H9 (cell line): ENCODE data around the gene CHST14. TPM values are rescaled to one million over a fixed set of nuclear protein-coding genes. Genes with fewer than 3 reads are reported as not detected.
A peak's percentile ranks its signal among the peaks of the same experiment; 100 is the strongest.

Experiments used
- DNase-seq: peaks from one replicate; pipeline ENCODE4 v3.0.0-alpha.2; 2017
- H2AFZ ChIP-seq: one replicate; pipeline ENCODE4 v1.6.1; 2013; ENCODE audit warnings: mild to moderate bottlenecking, low read length, control low read depth, moderate library complexity
- H2AK5ac ChIP-seq: 2 replicates; pipeline ENCODE4 v1.6.1; 2013; ENCODE audit warnings: low read length, control low read depth, mixed read lengths; ENCODE audit not compliant: insufficient read length
- H2BK120ac ChIP-seq: one replicate; pipeline ENCODE4 v1.6.1; 2013; ENCODE audit warnings: low read depth, mild to moderate bottlenecking, low read length, control low read depth, inconsistent platforms; ENCODE audit not compliant: poor library complexity, severe bottlenecking
- H2BK12ac ChIP-seq: 2 replicates; pipeline ENCODE4 v1.6.1; 2013; ENCODE audit warnings: low read length, control low read depth, mixed read lengths, low read depth; ENCODE audit not compliant: insufficient read length
- H2BK15ac ChIP-seq: 2 replicates; pipeline ENCODE4 v1.6.1; 2013; ENCODE audit warnings: low read depth, low read length, control low read depth
- H2BK20ac ChIP-seq: one replicate; pipeline ENCODE4 v1.6.1; 2013; ENCODE audit warnings: low read depth, mild to moderate bottlenecking, low read length, control low read depth, inconsistent platforms; ENCODE audit not compliant: poor library complexity, severe bottlenecking
- H2BK5ac ChIP-seq: 2 replicates; pipeline ENCODE4 v1.6.1; 2013; ENCODE audit warnings: low read length, control low read depth, mixed read lengths; ENCODE audit not compliant: insufficient read length
- H3K14ac ChIP-seq: 2 replicates; pipeline ENCODE4 v1.6.1; 2013; ENCODE audit warnings: low read length, control low read depth; ENCODE audit not compliant: insufficient read depth
- H3K18ac ChIP-seq: 2 replicates; pipeline ENCODE4 v1.6.1; 2013; ENCODE audit warnings: low read depth, mild to moderate bottlenecking, mixed read lengths, low read length, control low read depth; ENCODE audit not compliant: insufficient read length
- H3K23ac ChIP-seq: 2 replicates; pipeline ENCODE4 v1.6.1; 2013; ENCODE audit warnings: low read length, control low read depth, mixed read lengths, low read depth; ENCODE audit not compliant: insufficient read length
- H3K23me2 ChIP-seq: 2 replicates; pipeline ENCODE4 v1.6.1; 2013; ENCODE audit warnings: low read depth, mild to moderate bottlenecking, mixed read lengths, low read length, control low read depth; ENCODE audit not compliant: insufficient read length, poor library complexity, severe bottlenecking
- H3K27ac ChIP-seq: 2 replicates; pipeline ENCODE4 v1.5.1; 2013; ENCODE audit warnings: low read length, control low read depth, mixed read lengths, low read depth; ENCODE audit not compliant: insufficient read length
- H3K27me3 ChIP-seq: 2 replicates; pipeline ENCODE4 v1.6.1; 2013; ENCODE audit warnings: low read length, control low read depth, inconsistent platforms; ENCODE audit not compliant: insufficient read depth
- H3K4ac ChIP-seq: 2 replicates; pipeline ENCODE4 v1.6.1; 2013; ENCODE audit warnings: low read depth, mild to moderate bottlenecking, control low read depth, inconsistent platforms, low read length, moderate library complexity
- H3K4me1 ChIP-seq: 2 replicates; pipeline ENCODE4 v1.6.1; 2013; ENCODE audit warnings: low read length, control low read depth, inconsistent platforms; ENCODE audit not compliant: insufficient read depth
- H3K4me2 ChIP-seq: 2 replicates; pipeline ENCODE4 v1.6.1; 2013; ENCODE audit warnings: low read length, control low read depth, mixed read lengths; ENCODE audit not compliant: insufficient read length, insufficient read depth
- H3K56ac ChIP-seq: 2 replicates; pipeline ENCODE4 v1.6.1; 2013; ENCODE audit warnings: low read depth, mild to moderate bottlenecking, mixed read lengths, low read length, control low read depth; ENCODE audit not compliant: insufficient read length
- H3K79me1 ChIP-seq: 2 replicates; pipeline ENCODE4 v1.6.1; 2013; ENCODE audit warnings: low read depth, mild to moderate bottlenecking, moderate library complexity, low read length, control low read depth, inconsistent platforms; ENCODE audit not compliant: insufficient read depth, poor library complexity, severe bottlenecking
- H3K79me2 ChIP-seq: 2 replicates; pipeline ENCODE4 v1.6.1; 2013; ENCODE audit warnings: low read length, control low read depth, inconsistent platforms; ENCODE audit not compliant: insufficient read depth
- H3K9ac ChIP-seq: 2 replicates; pipeline ENCODE4 v1.6.1; 2013; ENCODE audit warnings: low read length, control low read depth, mixed read lengths; ENCODE audit not compliant: insufficient read length; ENCODE audit errors: extremely low read depth
- H3K9me3 ChIP-seq: one replicate; pipeline ENCODE4 v1.6.1; 2013; ENCODE audit warnings: low read depth, low read length, inconsistent platforms; ENCODE audit not compliant: control insufficient read depth
- H3T11ph ChIP-seq: one replicate; pipeline ENCODE4 v1.6.1; 2013; ENCODE audit warnings: mild to moderate bottlenecking, low read length, control low read depth, inconsistent platforms
- H4K20me1 ChIP-seq: one replicate; pipeline ENCODE4 v1.6.1; 2013; ENCODE audit not compliant: control insufficient read depth, insufficient read length, insufficient read depth
- H4K5ac ChIP-seq: 2 replicates; pipeline ENCODE4 v1.6.1; 2013; ENCODE audit warnings: low read depth, mild to moderate bottlenecking, mixed read lengths, low read length, control low read depth; ENCODE audit not compliant: insufficient read length
- H4K8ac ChIP-seq: replicated peaks from 2 replicates; pipeline ENCODE4 v1.6.1; 2013; ENCODE audit warnings: low read length, control low read depth, mixed read lengths, low read depth; ENCODE audit not compliant: insufficient read length
- H4K91ac ChIP-seq: 2 replicates; pipeline ENCODE4 v1.6.1; 2013; ENCODE audit warnings: low read depth, mild to moderate bottlenecking, moderate library complexity, mixed read lengths, low read length, control low read depth; ENCODE audit not compliant: insufficient read length
- H3K27ac Mint-ChIP-seq, 3 experiments: 2 replicates in 2 of 3; 3 replicates in 1 of 3; pipeline ENCODE4 v1.8.0; 2020 to 2021; ENCODE audit warnings: mixed read lengths in 3 of 3, mild to moderate bottlenecking in 1 of 3, moderate library complexity in 1 of 3
- H3K27me3 Mint-ChIP-seq: 2 replicates; pipeline ENCODE4 v1.8.0; 2021; ENCODE audit warnings: low read depth, mild to moderate bottlenecking, moderate library complexity, mixed read lengths
- H3K36me3 Mint-ChIP-seq, 3 experiments: 2 replicates in 2 of 3; 3 replicates in 1 of 3; pipeline ENCODE4 v1.8.0; 2020 to 2021; ENCODE audit warnings: low read depth in 3 of 3, mixed read lengths in 3 of 3; ENCODE audit not compliant: insufficient read depth in 1 of 3
- H3K4me1 Mint-ChIP-seq, 2 experiments: 2 replicates each; pipeline ENCODE4 v1.8.0; 2020; ENCODE audit warnings: mixed read lengths in 2 of 2
- H3K4me3 Mint-ChIP-seq, 2 experiments: 2 replicates in 1 of 2; 3 replicates in 1 of 2; pipeline ENCODE4 v1.8.0; 2020 to 2021; ENCODE audit warnings: mild to moderate bottlenecking in 2 of 2, mixed read lengths in 2 of 2, moderate library complexity in 1 of 2
- H3K9me3 Mint-ChIP-seq, 2 experiments: 2 replicates in 1 of 2; 3 replicates in 1 of 2; pipeline ENCODE4 v1.8.0; 2020; ENCODE audit warnings: mild to moderate bottlenecking in 2 of 2, mixed read lengths in 2 of 2, moderate library complexity in 1 of 2
- WGBS: extraction: QIAGEN DNeasy Blood & Tissue Kit; methylation state at CpG from one replicate; pipeline ENCODE4 v1.1.7; 2013; ENCODE audit warnings: missing lambda C conversion rate, low lambda C conversion rate, mixed read lengths; ENCODE audit not compliant: insufficient read length; ENCODE audit errors: extremely low coverage; 5-methylcytosine and 5-hydroxymethylcytosine counted together
- total RNA-seq: library from RNA; stranded (reverse); gene quantifications from 2 replicates; pipeline ENCODE4 v1.2.1, GENCODE V29; 2021
- TF ChIP-seq, protein P1 (sequence below): fragments of 200-600 bp; sonication (generic); conservative IDR thresholded peaks from 3 replicates; pipeline ENCODE4 v1.8.0; 2021; ENCODE audit warnings: antibody characterized with exemption, mild to moderate bottlenecking

The CHST14 gene
- total RNA-seq, 1 experiment from 2014 or later: 25.7 TPM

DNA sequence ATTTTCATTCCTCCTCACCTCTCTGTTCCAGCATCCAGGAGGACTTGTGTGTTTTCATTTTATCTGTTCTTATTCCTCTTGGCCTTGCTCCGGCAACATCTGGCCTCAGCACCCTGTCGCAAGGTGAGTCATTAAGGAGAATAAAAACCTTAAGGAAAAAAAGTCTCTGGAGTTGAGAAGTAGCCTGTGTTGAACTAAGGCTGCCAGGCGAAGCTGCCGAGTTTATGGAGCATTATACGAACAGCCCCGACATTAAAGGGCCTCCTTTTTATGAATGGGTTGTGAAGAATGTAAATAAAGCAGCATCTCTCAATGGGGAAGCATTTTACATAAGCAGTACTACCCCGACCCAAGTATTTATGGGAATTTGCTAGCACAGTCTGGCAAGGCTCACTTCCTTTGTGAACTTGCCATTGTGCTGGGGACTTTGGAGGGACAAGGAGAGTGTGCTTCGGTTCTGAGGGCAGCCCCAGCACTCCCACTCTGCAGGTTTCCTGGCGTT is 25.3 kb upstream of the CHST14 start:
- WGBS: no CpG with 5 or more reads among the region's 9 CpGs
- no peak overlapping the region for H2BK5ac ChIP-seq
- Mint-ChIP-seq H3K4me3 (peak overlapping the region; percentile 23 to 64; a peak in 4 of 5 replicates), H3K27me3 (no peaks in the 10 kb centered on the region), H3K9me3 (no peaks in the 10 kb centered on the region), H3K36me3 (peaks cover 0 to 31% (median 3%) of the 10 kb centered on the region in 3 experiments; a peak in 5 of 7 replicates), H3K4me1 (peaks cover 55 to 57% of the 10 kb centered on the region in 2 experiments), H3K27ac (peak overlapping the region; percentile 55 to 98 (median 95); a peak in 4 of 7 replicates)
- no peak overlapping the region for H2AFZ ChIP-seq
- H3K23me2 ChIP-seq: no peaks in the 10 kb centered on the region
- no peak overlapping the region for H3K4me2 ChIP-seq
- no peak overlapping the region for H2BK15ac ChIP-seq
- H4K91ac ChIP-seq: no peak overlapping the region
- no peak overlapping the region for H4K5ac ChIP-seq
- H3K18ac ChIP-seq: no peak overlapping the region
- H3T11ph ChIP-seq: no peak overlapping the region
- H3K4me1 ChIP-seq: peaks cover 22% of the 10 kb centered on the region
- H2BK12ac ChIP-seq: no peak overlapping the region
- H4K8ac ChIP-seq: no peak overlapping the region
- H2BK120ac ChIP-seq: no peak overlapping the region
- no peaks in the 10 kb centered on the region for H4K20me1 ChIP-seq
- no peak overlapping the region for H3K9ac ChIP-seq
- no peak overlapping the region for H3K56ac ChIP-seq
- no peak overlapping the region for H3K27ac ChIP-seq
- no peak for DNase-seq
- H3K79me2 ChIP-seq: peaks cover 63% of the 10 kb centered on the region; the same call in 1 of the 2 replicates
- no peaks in the 10 kb centered on the region for H3K9me3 ChIP-seq
- no peak overlapping the region for H3K4ac ChIP-seq
- TF ChIP-seq, protein P1, sequence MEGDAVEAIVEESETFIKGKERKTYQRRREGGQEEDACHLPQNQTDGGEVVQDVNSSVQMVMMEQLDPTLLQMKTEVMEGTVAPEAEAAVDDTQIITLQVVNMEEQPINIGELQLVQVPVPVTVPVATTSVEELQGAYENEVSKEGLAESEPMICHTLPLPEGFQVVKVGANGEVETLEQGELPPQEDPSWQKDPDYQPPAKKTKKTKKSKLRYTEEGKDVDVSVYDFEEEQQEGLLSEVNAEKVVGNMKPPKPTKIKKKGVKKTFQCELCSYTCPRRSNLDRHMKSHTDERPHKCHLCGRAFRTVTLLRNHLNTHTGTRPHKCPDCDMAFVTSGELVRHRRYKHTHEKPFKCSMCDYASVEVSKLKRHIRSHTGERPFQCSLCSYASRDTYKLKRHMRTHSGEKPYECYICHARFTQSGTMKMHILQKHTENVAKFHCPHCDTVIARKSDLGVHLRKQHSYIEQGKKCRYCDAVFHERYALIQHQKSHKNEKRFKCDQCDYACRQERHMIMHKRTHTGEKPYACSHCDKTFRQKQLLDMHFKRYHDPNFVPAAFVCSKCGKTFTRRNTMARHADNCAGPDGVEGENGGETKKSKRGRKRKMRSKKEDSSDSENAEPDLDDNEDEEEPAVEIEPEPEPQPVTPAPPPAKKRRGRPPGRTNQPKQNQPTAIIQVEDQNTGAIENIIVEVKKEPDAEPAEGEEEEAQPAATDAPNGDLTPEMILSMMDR: no peak
- H3K27me3 ChIP-seq: no peaks in the 10 kb centered on the region
- no peak overlapping the region for H3K23ac ChIP-seq
- no peak overlapping the region for H2AK5ac ChIP-seq
- peaks cover 10% of the 10 kb centered on the region for H3K79me1 ChIP-seq
- H3K14ac ChIP-seq: no peak overlapping the region
- H2BK20ac ChIP-seq: no peak overlapping the region
